ENCODE results near the gene SLC12A6. TPM values are rescaled to one million over a fixed set of nuclear protein-coding genes. Genes with fewer than 3 reads are reported as not detected.

Gene SLC12A6
- total RNA-seq, 6 experiments from 2014 or later = 5.6 to 10.9 (median 7.5) TPM

DNA sequence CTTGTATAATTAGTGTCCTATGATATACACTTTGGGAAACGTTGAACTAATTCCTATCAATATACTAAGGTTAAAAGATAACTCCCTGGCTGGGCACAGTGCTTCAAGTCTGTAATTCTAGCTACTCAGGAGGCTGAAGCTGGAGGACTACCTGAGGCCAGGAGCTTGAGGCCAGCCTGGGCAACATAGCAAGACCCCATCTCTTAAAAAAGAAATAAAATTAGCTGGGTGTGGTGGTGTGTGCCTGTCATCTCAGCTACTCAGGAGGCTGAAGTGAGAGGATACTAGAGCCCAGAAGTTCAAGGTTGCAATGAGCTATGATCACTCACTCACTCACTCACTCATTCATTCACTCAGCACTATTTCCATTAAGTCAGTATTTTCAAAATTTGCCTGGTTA is 55.2 kb downstream of the SLC12A6 start:
- Histone ChIP-seq H3K4me1 (no peaks in the 10 kb centered on the region), H3K27me3 (no peaks in the 10 kb centered on the region), H3K9me3 (no peaks in the 10 kb centered on the region), H3K36me3 (no peaks in the 10 kb centered on the region), H3K27ac (no peak overlapping the region), H3K4me3 (no peak overlapping the region)
- no peak for ATAC-seq
- WGBS (ENCODE audit: insufficient coverage, low coverage, low lambda C conversion rate, missing lambda C conversion rate) = 93% methylated on average over 1 of the region's 1 CpG
- DNase-seq = no peak
- intact Hi-C loops (cut with DNase I) = no loop called here
- TF ChIP-seq POLR2A (IDR thresholded peaks at IDR 0.05) = no peak
- TF ChIP-seq CTCF (IDR thresholded peaks at IDR 0.05) = no peak

- Histone ChIP-seq H3K4me1 (no peaks in the 10 kb centered on the region), H3K4me3 (no peak overlapping the region), H3K36me3 (no peaks in the 10 kb centered on the region), H3K27ac (no peak overlapping the region), H3K9me3 (no peaks in the 10 kb centered on the region), H3K27me3 (no peaks in the 10 kb centered on the region)
- intact Hi-C loops (cut with DNase I) = no loop called here
- TF ChIP-seq CTCF (IDR thresholded peaks at IDR 0.05) (no peak), POLR2A (IDR thresholded peaks at IDR 0.05) (no peak)
- no peak for DNase-seq
- 84% methylated on average over 4 of the region's 4 CpGs for WGBS (ENCODE audit: insufficient coverage, low coverage, low lambda C conversion rate, missing lambda C conversion rate)
- no peak for ATAC-seq
Observed at GRCh38 chr15:34280193-34280592, 57.4 kb downstream of the SLC12A6 start.

DNA sequence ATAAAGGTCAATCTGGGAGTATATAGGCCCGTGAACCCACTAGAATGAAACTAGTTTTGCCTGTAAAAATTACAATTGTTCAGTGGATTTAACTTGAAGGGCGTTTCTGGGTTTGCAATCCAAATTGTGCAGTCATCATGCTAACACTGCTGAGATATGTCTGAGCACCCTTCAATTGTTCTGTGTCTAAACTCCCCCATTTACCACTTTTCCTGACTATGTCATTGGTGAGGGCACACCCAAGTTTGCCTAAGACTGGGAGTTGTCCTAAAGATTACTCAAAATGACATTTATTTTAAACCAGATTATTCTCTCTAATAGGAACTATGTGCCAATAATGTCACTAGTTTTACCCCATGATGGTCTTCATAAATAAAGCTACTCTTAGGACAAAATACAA is 58.2 kb downstream of the SLC12A6 start:
- no peak overlapping the region for H3K27ac ChIP-seq
- H3K27me3 ChIP-seq = no peaks in the 10 kb centered on the region
- no peak overlapping the region for H3K4me3 ChIP-seq
- TF ChIP-seq CTCF (IDR thresholded peaks at IDR 0.05) (no peak), POLR2A (IDR thresholded peaks at IDR 0.05) (no peak)
- ATAC-seq = no peak
- DNase-seq = no peak
- 94% methylated on average over 2 of the region's 2 CpGs for WGBS (ENCODE audit: insufficient coverage, low coverage, low lambda C conversion rate, missing lambda C conversion rate)
- intact Hi-C loops (cut with DNase I) = no loop called here
- no peaks in the 10 kb centered on the region for H3K9me3 ChIP-seq
- H3K4me1 ChIP-seq = no peaks in the 10 kb centered on the region
- H3K36me3 ChIP-seq = no peaks in the 10 kb centered on the region

GRCh38 chr15:34275721-34276120 is 61.9 kb downstream of the SLC12A6 start:
- no peak overlapping the region for H3K27ac ChIP-seq
- DNase-seq = no peak
- no peak overlapping the region for H3K4me3 ChIP-seq
- H3K9me3 ChIP-seq = no peaks in the 10 kb centered on the region
- no peak for TF ChIP-seq CTCF (IDR thresholded peaks at IDR 0.05)
- TF ChIP-seq POLR2A (IDR thresholded peaks at IDR 0.05) = no peak
- WGBS (ENCODE audit: insufficient coverage, low coverage, low lambda C conversion rate, missing lambda C conversion rate) = 100% methylated on average over 1 of the region's 1 CpG
- intact Hi-C loops (cut with DNase I) = no loop called here
- H3K27me3 ChIP-seq = no peaks in the 10 kb centered on the region
- H3K4me1 ChIP-seq = no peaks in the 10 kb centered on the region
- no peak for ATAC-seq
- no peaks in the 10 kb centered on the region for H3K36me3 ChIP-seq

DNA sequence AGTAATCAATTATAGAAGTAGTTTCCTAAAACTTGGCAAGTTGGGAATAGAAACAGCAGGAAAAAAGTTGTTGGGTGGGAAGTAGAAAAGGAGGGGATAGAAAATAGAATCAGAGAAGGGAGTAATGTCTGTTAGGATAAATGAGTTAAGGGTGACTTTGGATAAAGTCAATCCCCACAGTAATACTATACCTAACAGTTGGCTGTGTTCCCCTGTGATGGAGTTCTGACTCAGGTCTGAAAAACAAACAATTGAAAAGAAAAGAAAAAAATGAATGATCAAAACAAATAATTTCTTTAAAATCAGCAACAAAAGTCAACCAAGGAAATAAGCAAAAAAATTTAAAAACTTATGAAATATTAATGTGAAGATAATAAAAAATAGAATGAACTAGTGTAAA is 62.4 kb downstream of the SLC12A6 start:
- no peak overlapping the region for H3K27ac ChIP-seq
- no peaks in the 10 kb centered on the region for H3K36me3 ChIP-seq
- no peaks in the 10 kb centered on the region for H3K4me1 ChIP-seq
- ATAC-seq = no peak
- intact Hi-C loops (cut with DNase I) = no loop called here
- no peak for DNase-seq
- H3K27me3 ChIP-seq = no peaks in the 10 kb centered on the region
- no peak overlapping the region for H3K4me3 ChIP-seq
- no peaks in the 10 kb centered on the region for H3K9me3 ChIP-seq
- TF ChIP-seq CTCF (IDR thresholded peaks at IDR 0.05) = no peak
- no peak for TF ChIP-seq POLR2A (IDR thresholded peaks at IDR 0.05)

All from right lobe of liver (tissue), 6 donors.